T-helper 2 cell treated with Interferon-gamma antibody and Interleukin-4, amounts not matched to agents 5 μg/mL and 100 μg/mL, for 36 hours (primary cell): ENCODE results near the gene ROBO3.
A peak's percentile ranks its signal among the peaks of the same experiment; 100 is the strongest.

Source experiments
- DNase-seq: peaks from one replicate; pipeline ENCODE4 v3.0.0; 2021; ENCODE audit warnings: low spot score
- H3K27ac Mint-ChIP-seq: one replicate; pipeline ENCODE4 v1.8.0; 2021; ENCODE audit warnings: mild to moderate bottlenecking, mixed read lengths
- H3K27me3 Mint-ChIP-seq: one replicate; pipeline ENCODE4 v1.8.0; 2021; ENCODE audit warnings: low read depth, mixed read lengths
- H3K36me3 Mint-ChIP-seq: one replicate; pipeline ENCODE4 v1.8.0; 2021; ENCODE audit warnings: low read depth, mixed read lengths
- H3K4me1 Mint-ChIP-seq: one replicate; pipeline ENCODE4 v1.8.0; 2021; ENCODE audit warnings: low read depth, mixed read lengths
- H3K4me3 Mint-ChIP-seq: one replicate; pipeline ENCODE4 v1.8.0; 2022; ENCODE audit warnings: mild to moderate bottlenecking, moderate library complexity, mixed read lengths
- H3K9me3 Mint-ChIP-seq: one replicate; pipeline ENCODE4 v1.8.0; 2021; ENCODE audit warnings: mixed read lengths

ROBO3 gene

DNA sequence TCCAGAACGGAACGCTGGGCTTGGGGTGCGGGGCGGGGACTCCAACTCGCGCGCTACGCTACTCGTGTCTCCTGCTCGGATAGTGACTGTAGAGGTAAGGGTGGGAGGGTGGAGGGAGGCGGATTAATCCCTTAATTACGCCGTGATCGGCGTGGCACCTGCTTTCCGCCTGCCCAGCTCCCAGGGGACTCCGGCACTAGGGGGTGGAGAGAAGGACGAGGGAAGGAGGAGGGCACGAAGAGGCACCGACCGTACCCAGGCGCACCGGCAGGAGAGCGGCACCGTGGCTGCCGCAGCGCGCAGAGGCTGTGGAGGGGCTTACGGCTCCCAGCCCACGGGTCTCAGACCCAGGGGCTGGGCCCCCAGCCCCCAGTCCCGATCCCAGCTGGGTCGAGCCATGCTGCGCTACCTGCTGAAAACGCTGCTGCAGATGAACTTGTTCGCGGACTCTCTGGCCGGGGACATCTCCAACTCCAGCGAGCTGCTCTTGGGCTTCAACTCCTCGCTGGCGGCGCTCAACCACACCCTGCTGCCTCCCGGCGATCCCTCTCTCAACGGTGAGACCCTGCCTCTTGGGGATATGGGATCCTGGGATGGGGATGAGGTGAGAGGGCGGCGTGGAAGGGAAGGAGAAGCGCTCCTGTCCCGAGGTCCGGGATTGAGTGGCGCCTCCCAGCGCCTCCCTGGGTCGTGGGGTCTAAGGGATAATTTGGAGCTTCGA lies at the start of gene ROBO3:
ROBO3 (plus strand) TSS at position 252 of the 721 bp plus-strand sequence; CDS start at position 398, 146 bp downstream.
- Mint-ChIP-seq H3K27ac (no peak within 1 kb of the TSS), H3K27me3 (peaks cover 97% of the 10 kb centered on the region), H3K9me3 (no peaks in the 10 kb centered on the region), H3K36me3 (no peaks in the 10 kb centered on the region), H3K4me1 (peaks cover 6% of the 10 kb centered on the region), H3K4me3 (no peak within 1 kb of the TSS)
- DNase-seq = no peak

DNA sequence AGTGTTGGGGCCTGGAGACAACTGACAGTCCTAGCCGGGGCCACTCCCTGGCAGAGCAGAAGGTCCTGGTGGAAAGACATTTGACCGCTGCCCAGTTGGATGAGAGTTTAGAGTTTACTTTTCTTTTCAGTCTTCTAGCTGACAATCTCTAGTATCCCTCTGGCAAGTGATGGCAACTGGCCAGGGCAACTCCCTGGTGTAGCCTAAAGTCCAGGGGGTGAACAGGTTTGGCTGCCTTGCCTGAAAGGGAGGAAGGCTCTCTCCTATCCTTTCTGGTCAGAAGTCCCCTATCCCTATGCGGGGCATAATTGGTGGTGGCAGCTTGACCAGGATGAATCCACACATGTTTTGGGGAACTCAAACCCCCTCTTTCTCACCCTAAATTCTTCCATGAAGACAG lies 48.2 kb upstream of the ROBO3 start:
- peaks cover 48% of the 10 kb centered on the region for H3K27me3 Mint-ChIP-seq
- no peak overlapping the region for H3K4me3 Mint-ChIP-seq
- H3K9me3 Mint-ChIP-seq = no peaks in the 10 kb centered on the region
- no peak for DNase-seq
- no peak overlapping the region for H3K27ac Mint-ChIP-seq
- H3K36me3 Mint-ChIP-seq = no peaks in the 10 kb centered on the region
- H3K4me1 Mint-ChIP-seq = no peaks in the 10 kb centered on the region

GRCh38 chr11:124821995-124822730 lies 43.1 kb upstream of the ROBO3 start:
- Mint-ChIP-seq H3K9me3 (no peaks in the 10 kb centered on the region), H3K27ac (no peak overlapping the region), H3K27me3 (peaks cover 36% of the 10 kb centered on the region), H3K4me3 (no peak overlapping the region), H3K36me3 (no peaks in the 10 kb centered on the region), H3K4me1 (no peaks in the 10 kb centered on the region)
- no peak for DNase-seq

- Mint-ChIP-seq H3K36me3 (no peaks in the 10 kb centered on the region), H3K9me3 (no peaks in the 10 kb centered on the region), H3K4me3 (no peak overlapping the region), H3K4me1 (no peaks in the 10 kb centered on the region), H3K27ac (no peak overlapping the region), H3K27me3 (peaks cover 28% of the 10 kb centered on the region)
- DNase-seq = no peak
Measured at GRCh38 chr11:124823512-124824376, 41.5 kb upstream of the ROBO3 start.

DNA sequence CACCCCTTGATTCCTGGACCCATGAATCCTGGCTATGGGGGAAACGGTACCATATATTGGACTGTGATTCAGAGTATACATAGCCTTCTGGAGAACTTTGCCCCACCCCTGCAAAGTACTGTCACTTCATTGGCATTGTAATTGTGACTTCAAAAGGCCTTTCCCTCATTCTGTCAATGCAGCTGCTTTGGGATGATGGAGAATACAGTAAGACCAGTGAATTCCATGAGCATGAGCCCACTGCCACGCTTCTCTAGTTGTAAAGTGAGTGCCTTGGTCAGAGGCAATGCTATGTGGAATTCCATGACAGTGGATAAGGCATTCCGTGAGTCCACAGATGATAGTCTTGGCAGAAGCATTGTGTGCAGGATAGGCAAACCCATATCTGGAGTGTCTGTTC lies 39.4 kb upstream of the ROBO3 start:
- no peak for DNase-seq
- H3K4me3 Mint-ChIP-seq = no peak overlapping the region
- H3K4me1 Mint-ChIP-seq = no peaks in the 10 kb centered on the region
- no peaks in the 10 kb centered on the region for H3K36me3 Mint-ChIP-seq
- peaks cover 18% of the 10 kb centered on the region for H3K27me3 Mint-ChIP-seq
- no peak overlapping the region for H3K27ac Mint-ChIP-seq
- no peaks in the 10 kb centered on the region for H3K9me3 Mint-ChIP-seq

GRCh38 chr11:124829986-124830385 lies 35.2 kb upstream of the ROBO3 start:
- H3K36me3 Mint-ChIP-seq = no peaks in the 10 kb centered on the region
- H3K4me1 Mint-ChIP-seq = no peaks in the 10 kb centered on the region
- H3K27me3 Mint-ChIP-seq = peaks cover 22% of the 10 kb centered on the region
- H3K4me3 Mint-ChIP-seq = no peak overlapping the region
- H3K9me3 Mint-ChIP-seq = no peaks in the 10 kb centered on the region
- no peak for DNase-seq
- H3K27ac Mint-ChIP-seq = no peak overlapping the region

- Mint-ChIP-seq H3K4me3 (no peak overlapping the region), H3K27ac (no peak overlapping the region), H3K27me3 (peaks cover 27% of the 10 kb centered on the region), H3K9me3 (no peaks in the 10 kb centered on the region), H3K4me1 (no peaks in the 10 kb centered on the region), H3K36me3 (no peaks in the 10 kb centered on the region)
- DNase-seq = no peak
Measured at GRCh38 chr11:124830749-124831148, 34.5 kb upstream of the ROBO3 start.

DNA sequence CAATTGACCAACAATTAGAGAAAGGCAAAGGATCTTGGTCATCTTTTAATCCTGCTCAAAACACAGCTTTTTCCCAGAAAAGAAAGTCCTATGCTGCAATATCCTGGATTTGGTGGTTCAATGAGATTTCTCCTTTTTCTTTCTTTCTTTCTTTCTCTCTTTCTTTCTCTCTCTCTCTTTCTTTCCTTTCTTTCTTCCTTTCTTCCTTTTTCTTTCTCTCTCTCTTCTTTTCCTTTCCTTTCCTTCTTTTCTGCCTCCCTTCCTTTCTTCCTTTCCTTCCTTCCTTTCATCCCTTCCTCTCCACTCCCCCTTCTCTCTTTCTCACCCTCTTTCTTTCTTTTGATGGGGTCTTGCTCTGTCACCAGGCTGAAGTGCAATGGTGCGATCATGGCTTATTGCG lies 33.3 kb upstream of the ROBO3 start:
- peaks cover 5% of the 10 kb centered on the region for H3K4me1 Mint-ChIP-seq
- peaks cover 33% of the 10 kb centered on the region for H3K27me3 Mint-ChIP-seq
- H3K9me3 Mint-ChIP-seq = no peaks in the 10 kb centered on the region
- no peak for DNase-seq
- no peak overlapping the region for H3K27ac Mint-ChIP-seq
- H3K36me3 Mint-ChIP-seq = no peaks in the 10 kb centered on the region
- H3K4me3 Mint-ChIP-seq = no peak overlapping the region

- DNase-seq = no peak
- Mint-ChIP-seq H3K27ac (no peak overlapping the region), H3K9me3 (no peaks in the 10 kb centered on the region), H3K36me3 (no peaks in the 10 kb centered on the region), H3K4me3 (no peak overlapping the region), H3K4me1 (peaks cover 7% of the 10 kb centered on the region), H3K27me3 (peaks cover 35% of the 10 kb centered on the region)
Measured at GRCh38 chr11:124832571-124832970, 32.7 kb upstream of the ROBO3 start.

GRCh38 chr11:124834526-124835180 lies 30.6 kb upstream of the ROBO3 start:
- DNase-seq = no peak

DNA sequence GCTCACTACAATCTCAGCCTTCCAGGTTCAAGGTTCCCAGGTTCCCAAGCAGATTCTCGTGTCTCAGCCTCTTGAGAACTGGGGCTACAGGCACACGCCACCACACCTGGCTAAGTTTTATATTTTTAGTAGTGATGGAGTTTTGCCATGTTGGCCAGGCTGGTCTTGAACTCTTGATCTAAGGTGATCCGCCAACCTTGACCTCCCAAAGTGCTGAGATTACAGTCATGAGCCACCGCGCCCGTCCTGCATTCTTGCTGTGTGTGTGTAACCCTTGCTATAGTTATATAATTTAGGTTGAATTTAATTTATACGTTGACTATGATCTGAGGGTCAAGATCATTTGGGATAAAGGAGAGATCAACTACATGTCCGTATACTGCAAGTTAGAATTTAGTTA lies 29.3 kb upstream of the ROBO3 start:
- peaks cover 14% of the 10 kb centered on the region for H3K4me1 Mint-ChIP-seq
- no peaks in the 10 kb centered on the region for H3K36me3 Mint-ChIP-seq
- H3K4me3 Mint-ChIP-seq = peak overlapping the region; percentile 73
- H3K27ac Mint-ChIP-seq = no peak overlapping the region
- no peak for DNase-seq
- peaks cover 64% of the 10 kb centered on the region for H3K27me3 Mint-ChIP-seq
- no peaks in the 10 kb centered on the region for H3K9me3 Mint-ChIP-seq

More at GRCh38 chr11:124834526-124835180, 30.6 kb upstream of the ROBO3 start:
- Mint-ChIP-seq H3K4me3 (no peak overlapping the region), H3K4me1 (peaks cover 7% of the 10 kb centered on the region), H3K9me3 (no peaks in the 10 kb centered on the region), H3K27ac (no peak overlapping the region), H3K36me3 (no peaks in the 10 kb centered on the region), H3K27me3 (peaks cover 51% of the 10 kb centered on the region)

GRCh38 chr11:124837491-124837856 lies 27.8 kb upstream of the ROBO3 start:
- H3K36me3 Mint-ChIP-seq = no peaks in the 10 kb centered on the region
- no peak overlapping the region for H3K27ac Mint-ChIP-seq
- DNase-seq = no peak
- peaks cover 77% of the 10 kb centered on the region for H3K27me3 Mint-ChIP-seq
- peaks cover 14% of the 10 kb centered on the region for H3K4me1 Mint-ChIP-seq
- H3K4me3 Mint-ChIP-seq = no peak overlapping the region
- no peaks in the 10 kb centered on the region for H3K9me3 Mint-ChIP-seq

GRCh38 chr11:124838805-124839127 lies 26.5 kb upstream of the ROBO3 start:
- Mint-ChIP-seq H3K27ac (no peak overlapping the region), H3K9me3 (no peaks in the 10 kb centered on the region), H3K27me3 (peaks cover 77% of the 10 kb centered on the region), H3K36me3 (no peaks in the 10 kb centered on the region), H3K4me1 (peaks cover 14% of the 10 kb centered on the region), H3K4me3 (no peak overlapping the region)
- DNase-seq = no peak
